ENCODE measurements around the gene SERPINB13.

- TF ChIP-seq CEBPB (IDR thresholded peaks at IDR 0.05) (no peak), POLR2A (IDR thresholded peaks at IDR 0.05; ENCODE audit: low read length) (no peak), CTCF (IDR thresholded peaks at IDR 0.05) (no peak)
These were observed 40.7 kb downstream of the SERPINB13 start for GRCh38 chr18:63627819-63628218.
